Activated gamma-delta T cell treated with Interleukin-2 at 50 U/mL for 16 hours (primary cell): ENCODE results near the gene PRKG1.

Source experiments
- DNase-seq: peaks from one replicate; pipeline ENCODE4 v3.0.0-alpha.2; 2020

PRKG1 gene

GRCh38 chr10:51620131-51620530 lies 545.8 kb downstream of the PRKG1 start:
- DNase-seq = no peak

- DNase-seq = no peak
Observed at GRCh38 chr10:51624013-51624412, 549.7 kb downstream of the PRKG1 start.

- no peak for DNase-seq
Observed at GRCh38 chr10:51629934-51630639, 555.8 kb downstream of the PRKG1 start.

- DNase-seq = no peak
Observed at GRCh38 chr10:51630640-51631005, 556.3 kb downstream of the PRKG1 start.

GRCh38 chr10:51635436-51635835 lies 561.1 kb downstream of the PRKG1 start:
- DNase-seq = no peak

GRCh38 chr10:51638211-51638610 lies 563.9 kb downstream of the PRKG1 start:
- DNase-seq = no peak

- no peak for DNase-seq
Observed at GRCh38 chr10:51638737-51639136, 564.5 kb downstream of the PRKG1 start.

GRCh38 chr10:51640120-51640819 lies 566.0 kb downstream of the PRKG1 start:
- no peak for DNase-seq

GRCh38 chr10:51642581-51642980 lies 568.3 kb downstream of the PRKG1 start:
- DNase-seq = no peak

- DNase-seq = no peak
Observed at GRCh38 chr10:51643734-51644133, 569.4 kb downstream of the PRKG1 start.

- DNase-seq = no peak
Observed at GRCh38 chr10:51649064-51649463, 574.8 kb downstream of the PRKG1 start.

GRCh38 chr10:51651063-51651462 lies 576.8 kb downstream of the PRKG1 start:
- no peak for DNase-seq

GRCh38 chr10:51653025-51653424 lies 578.7 kb downstream of the PRKG1 start:
- no peak for DNase-seq

GRCh38 chr10:51654918-51655317 lies 580.6 kb downstream of the PRKG1 start:
- no peak for DNase-seq

GRCh38 chr10:51656503-51656902 lies 582.2 kb downstream of the PRKG1 start:
- no peak for DNase-seq

GRCh38 chr10:51658000-51658399 lies 583.7 kb downstream of the PRKG1 start:
- DNase-seq = no peak

- no peak for DNase-seq
Observed at GRCh38 chr10:51659344-51659743, 585.1 kb downstream of the PRKG1 start.

- DNase-seq = no peak
Observed at GRCh38 chr10:51663086-51663485, 588.8 kb downstream of the PRKG1 start.

GRCh38 chr10:51666456-51666855 lies 592.2 kb downstream of the PRKG1 start:
- no peak for DNase-seq

GRCh38 chr10:51667678-51668335 lies 593.5 kb downstream of the PRKG1 start:
- DNase-seq = no peak

GRCh38 chr10:51668336-51668689 lies 594.0 kb downstream of the PRKG1 start:
- DNase-seq = no peak

- no peak for DNase-seq
Observed at GRCh38 chr10:51669041-51669440, 594.8 kb downstream of the PRKG1 start.

GRCh38 chr10:51672039-51672535 lies 597.8 kb downstream of the PRKG1 start:
- no peak for DNase-seq

- DNase-seq = no peak
Observed at GRCh38 chr10:51675088-51675487, 600.8 kb downstream of the PRKG1 start.
